Tibial nerve (tissue), 4 donors: Measurements from ENCODE around the gene DAPK1. TPM values are rescaled to one million over a fixed set of nuclear protein-coding genes. Genes with fewer than 3 reads are reported as not detected.
A peak's percentile ranks its signal among the peaks of the same experiment; 100 is the strongest.

ENCODE experiments used
- DNase-seq, 2 donors: peaks; one replicate each; pipeline ENCODE4 v3.0.0-alpha.2; 2019; ENCODE audit warnings: low spot score in 2 of 2
- H3K27ac ChIP-seq, 4 donors: fragments of 200-600 bp; sonication (generic) in 3 of 4; one replicate each; pipeline ENCODE4 v1.5.1; 2017 to 2019; ENCODE audit warnings: mild to moderate bottlenecking in 1 of 4
- H3K27me3 ChIP-seq, 2 donors: fragments of 200-600 bp; sonication (generic) in 1 of 2; one replicate each; pipeline versions ENCODE4 v1.5.1 to v1.6.0; 2017 to 2019
- H3K36me3 ChIP-seq, 3 donors: fragments of 200-600 bp; sonication (generic); one replicate each; pipeline ENCODE4 v1.5.1; 2018 to 2019
- H3K4me1 ChIP-seq, 4 donors: fragments of 200-600 bp; sonication (generic) in 3 of 4; one replicate each; pipeline ENCODE4 v1.5.1; 2017 to 2019
- H3K4me3 ChIP-seq, 4 donors: fragments of 200-600 bp; sonication (generic) in 3 of 4; one replicate each; pipeline ENCODE4 v1.5.1; 2017 to 2019; ENCODE audit warnings: mild to moderate bottlenecking in 1 of 4, moderate library complexity in 1 of 4
- H3K9me3 ChIP-seq, 4 donors: fragments of 200-600 bp; sonication (generic) in 3 of 4; one replicate each; pipeline ENCODE4 v1.5.1; 2017 to 2019
- CTCF ChIP-seq, 5 experiments: fragments of 200-600 bp in 3 of 5; fragments of 450-650 bp in 2 of 5; sonication (generic) in 3 of 5; IDR thresholded peaks; one replicate each; pipeline ENCODE4 v1.5.1; 2016 to 2019; ENCODE audit warnings: antibody characterized with exemption in 5 of 5, mild to moderate bottlenecking in 3 of 5, moderate library complexity in 2 of 5
- EP300 ChIP-seq, 2 donors: sonication (generic); formaldehyde crosslinking; IDR thresholded peaks; one replicate each; pipeline ENCODE4 v1.6.1; 2017; ENCODE audit warnings: antibody characterized with exemption in 2 of 2, mild to moderate bottlenecking in 1 of 2
- POLR2A ChIP-seq, 2 donors: fragments of 450-650 bp; IDR thresholded peaks; one replicate each; pipeline ENCODE4 v1.6.1; 2017; ENCODE audit warnings: antibody characterized with exemption in 2 of 2, mild to moderate bottlenecking in 2 of 2, moderate library complexity in 2 of 2
- WGBS, 2 donors: methylation state at CpG; one replicate each; pipeline ENCODE4 v1.1.5; 2018; 5-methylcytosine and 5-hydroxymethylcytosine counted together
- total RNA-seq, 4 donors: library from RNA; depleted of rRNA; stranded (reverse); fragments of >200 nt; gene quantifications; one replicate each; pipeline ENCODE4 v1.1.0, GENCODE V29; 2016

The DAPK1 gene
- total RNA-seq, 4 donors from 2014 or later: 58.8 to 97.3 (median 64.2) TPM

GRCh38 chr9:87603854-87604490, 106.3 kb downstream of the DAPK1 start:
- no peak for TF ChIP-seq EP300 (IDR thresholded peaks at IDR 0.05)
- no peak for TF ChIP-seq CTCF (IDR thresholded peaks at IDR 0.05)
- no peak for TF ChIP-seq POLR2A (IDR thresholded peaks at IDR 0.05)
- no peak overlapping the region for H3K4me3 ChIP-seq
- no peaks in the 10 kb centered on the region for H3K9me3 ChIP-seq
- H3K27ac ChIP-seq: no peak overlapping the region
- peaks cover 0 to 10% (median 5%) of the 10 kb centered on the region in 4 donors for H3K4me1 ChIP-seq
- H3K36me3 ChIP-seq: peaks cover 0 to 11% (median 0%) of the 10 kb centered on the region in 3 donors
- no peaks in the 10 kb centered on the region for H3K27me3 ChIP-seq
- no peak for DNase-seq
- WGBS, 2 donors: 74 to 76% methylated on average over 7 of the region's 7 CpGs

DNA sequence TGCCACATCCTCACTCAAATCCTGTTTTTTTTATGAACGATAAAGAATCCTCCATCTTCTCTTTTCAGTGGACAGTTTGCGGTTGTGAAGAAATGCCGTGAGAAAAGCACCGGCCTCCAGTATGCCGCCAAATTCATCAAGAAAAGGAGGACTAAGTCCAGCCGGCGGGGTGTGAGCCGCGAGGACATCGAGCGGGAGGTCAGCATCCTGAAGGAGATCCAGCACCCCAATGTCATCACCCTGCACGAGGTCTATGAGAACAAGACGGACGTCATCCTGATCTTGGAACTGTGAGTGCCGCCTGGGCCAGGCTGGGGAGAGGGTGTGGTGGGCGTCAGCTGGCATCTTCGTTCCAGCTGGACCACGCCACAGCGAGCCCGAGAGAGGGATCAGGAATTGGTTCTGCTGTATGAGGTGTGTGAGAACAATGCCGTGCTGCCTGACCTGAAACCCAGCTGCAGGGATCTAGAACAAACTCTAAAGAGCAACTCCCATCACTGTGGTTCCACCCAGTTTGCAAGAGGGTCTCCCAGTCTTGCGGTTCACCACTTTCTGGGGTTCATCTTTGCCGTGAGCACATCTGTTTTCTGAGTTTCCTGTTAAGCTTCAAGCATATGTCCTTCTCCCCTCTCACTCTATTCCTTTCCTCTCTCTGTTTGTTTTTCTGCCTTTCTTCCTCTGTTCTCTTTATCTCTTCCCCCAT, 107.4 kb downstream of the DAPK1 start:
- H3K9me3 ChIP-seq: no peaks in the 10 kb centered on the region
- H3K4me1 ChIP-seq: peaks cover 0 to 10% (median 4%) of the 10 kb centered on the region in 4 donors
- no peak overlapping the region for H3K4me3 ChIP-seq
- 93 to 94% methylated on average over 17 to 23 of the region's 23 CpGs for WGBS, 2 donors
- no peak for TF ChIP-seq POLR2A (IDR thresholded peaks at IDR 0.05)
- TF ChIP-seq EP300 (IDR thresholded peaks at IDR 0.05): no peak
- TF ChIP-seq CTCF (IDR thresholded peaks at IDR 0.05): no peak
- no peaks in the 10 kb centered on the region for H3K27me3 ChIP-seq
- H3K36me3 ChIP-seq: peaks cover 0 to 11% (median 0%) of the 10 kb centered on the region in 3 donors
- H3K27ac ChIP-seq: no peak overlapping the region
- DNase-seq: no peak

- Histone ChIP-seq H3K27ac (no peak overlapping the region), H3K36me3 (peaks cover 0 to 11% (median 0%) of the 10 kb centered on the region in 3 donors), H3K4me3 (no peak overlapping the region), H3K27me3 (no peaks in the 10 kb centered on the region), H3K4me1 (peaks cover 0 to 5% (median 2%) of the 10 kb centered on the region in 4 donors), H3K9me3 (no peaks in the 10 kb centered on the region)
- TF ChIP-seq EP300 (IDR thresholded peaks at IDR 0.05): no peak
- TF ChIP-seq POLR2A (IDR thresholded peaks at IDR 0.05): no peak
- TF ChIP-seq CTCF (IDR thresholded peaks at IDR 0.05): no peak
- DNase-seq: no peak
- WGBS, 2 donors: 78 to 83% methylated on average over 10 of the region's 10 CpGs
Observed at GRCh38 chr9:87605676-87606075, 108.0 kb downstream of the DAPK1 start.

- TF ChIP-seq CTCF (IDR thresholded peaks at IDR 0.05) (no peak), POLR2A (IDR thresholded peaks at IDR 0.05) (no peak), EP300 (IDR thresholded peaks at IDR 0.05) (no peak)
- no peaks in the 10 kb centered on the region for H3K4me1 ChIP-seq
- no peak overlapping the region for H3K4me3 ChIP-seq
- no peak overlapping the region for H3K27ac ChIP-seq
- 70 to 72% methylated on average over 3 of the region's 3 CpGs for WGBS, 2 donors
- DNase-seq: no peak
- peaks cover 0 to 11% (median 0%) of the 10 kb centered on the region in 3 donors for H3K36me3 ChIP-seq
- no peaks in the 10 kb centered on the region for H3K9me3 ChIP-seq
- H3K27me3 ChIP-seq: no peaks in the 10 kb centered on the region
Observed at GRCh38 chr9:87606841-87607521, 109.3 kb downstream of the DAPK1 start.

DNA sequence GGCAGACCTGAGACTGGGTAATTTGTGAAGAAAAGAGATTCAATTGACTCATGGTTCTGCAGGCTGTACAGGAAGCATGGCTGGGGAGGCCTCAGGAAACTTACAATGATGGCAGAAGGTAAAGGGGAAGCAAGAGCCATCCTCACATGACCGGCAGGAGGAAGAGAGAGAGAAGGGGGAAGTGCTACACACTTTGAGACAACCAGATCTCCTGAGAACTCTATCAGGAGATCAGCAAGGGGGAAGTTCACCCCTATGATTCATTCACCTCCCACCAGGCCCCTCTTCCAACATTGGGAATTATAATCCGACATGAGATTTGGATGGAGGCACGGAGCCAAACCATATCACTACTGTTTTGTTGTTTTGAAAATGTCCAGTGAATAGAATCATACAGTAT, 110.2 kb downstream of the DAPK1 start:
- no peak overlapping the region for H3K4me3 ChIP-seq
- TF ChIP-seq CTCF (IDR thresholded peaks at IDR 0.05): no peak
- TF ChIP-seq EP300 (IDR thresholded peaks at IDR 0.05): peak in 1 of 2 donors; percentile 39
- no peak overlapping the region for H3K27ac ChIP-seq
- no peaks in the 10 kb centered on the region for H3K4me1 ChIP-seq
- peaks cover 0 to 11% (median 0%) of the 10 kb centered on the region in 3 donors for H3K36me3 ChIP-seq
- WGBS, 2 donors: 64 to 72% methylated on average over 3 of the region's 3 CpGs
- no peak for DNase-seq
- H3K9me3 ChIP-seq: no peaks in the 10 kb centered on the region
- no peaks in the 10 kb centered on the region for H3K27me3 ChIP-seq
